Astrocyte (in vitro differentiated cells and primary cell): ENCODE data around the gene RAPGEF3.

Experiments used
- EZH2 ChIP-seq: IDR thresholded peaks from 2 replicates; pipeline ENCODE4 v1.6.1; 2012; ENCODE audit warnings: mild to moderate bottlenecking, low read length, inconsistent platforms; ENCODE audit not compliant: insufficient read depth
- TF ChIP-seq, protein P1 (sequence below): IDR thresholded peaks from 2 replicates; pipeline ENCODE4 v1.5.1; 2011; ENCODE audit warnings: low read depth, mild to moderate bottlenecking, inconsistent platforms, low read length, moderate library complexity; ENCODE audit not compliant: insufficient read depth

- TF ChIP-seq, protein P1, sequence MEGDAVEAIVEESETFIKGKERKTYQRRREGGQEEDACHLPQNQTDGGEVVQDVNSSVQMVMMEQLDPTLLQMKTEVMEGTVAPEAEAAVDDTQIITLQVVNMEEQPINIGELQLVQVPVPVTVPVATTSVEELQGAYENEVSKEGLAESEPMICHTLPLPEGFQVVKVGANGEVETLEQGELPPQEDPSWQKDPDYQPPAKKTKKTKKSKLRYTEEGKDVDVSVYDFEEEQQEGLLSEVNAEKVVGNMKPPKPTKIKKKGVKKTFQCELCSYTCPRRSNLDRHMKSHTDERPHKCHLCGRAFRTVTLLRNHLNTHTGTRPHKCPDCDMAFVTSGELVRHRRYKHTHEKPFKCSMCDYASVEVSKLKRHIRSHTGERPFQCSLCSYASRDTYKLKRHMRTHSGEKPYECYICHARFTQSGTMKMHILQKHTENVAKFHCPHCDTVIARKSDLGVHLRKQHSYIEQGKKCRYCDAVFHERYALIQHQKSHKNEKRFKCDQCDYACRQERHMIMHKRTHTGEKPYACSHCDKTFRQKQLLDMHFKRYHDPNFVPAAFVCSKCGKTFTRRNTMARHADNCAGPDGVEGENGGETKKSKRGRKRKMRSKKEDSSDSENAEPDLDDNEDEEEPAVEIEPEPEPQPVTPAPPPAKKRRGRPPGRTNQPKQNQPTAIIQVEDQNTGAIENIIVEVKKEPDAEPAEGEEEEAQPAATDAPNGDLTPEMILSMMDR = no peak
- TF ChIP-seq EZH2 = no peak
Observed at GRCh38 chr12:47748507-47748828, 10.2 kb downstream of the RAPGEF3 start.
